WTC11 (cell line): ENCODE data around the gene IGSF11.

Experiments used
- CREM ChIP-seq: sonication (generic); formaldehyde crosslinking; IDR thresholded peaks from 2 replicates; pipeline ENCODE4 v1.8.1; 2022; ENCODE audit warnings: mild to moderate bottlenecking, missing genetic modification reagents, moderate library complexity
- CTCF ChIP-seq: fragments of 200-600 bp; IDR thresholded peaks from 2 replicates; pipeline ENCODE4 v1.8.0; 2022; ENCODE audit warnings: antibody characterized with exemption
- ELF4 ChIP-seq: sonication (generic); formaldehyde crosslinking; IDR thresholded peaks from 2 replicates; pipeline ENCODE4 v1.8.1; 2022; ENCODE audit warnings: low read depth, mild to moderate bottlenecking, moderate library complexity, missing genetic modification reagents
- ESRRA ChIP-seq: sonication (generic); formaldehyde crosslinking; IDR thresholded peaks from 2 replicates; pipeline ENCODE4 v1.8.1; 2022; ENCODE audit warnings: mild to moderate bottlenecking, missing genetic modification reagents, borderline replicate concordance
- FOXP1 ChIP-seq: sonication (generic); formaldehyde crosslinking; IDR thresholded peaks from 2 replicates; pipeline ENCODE4 v1.8.0; 2022; ENCODE audit warnings: missing genetic modification reagents, mild to moderate bottlenecking, moderate library complexity, borderline replicate concordance
- IRF1 ChIP-seq: sonication (generic); formaldehyde crosslinking; IDR thresholded peaks from 2 replicates; pipeline ENCODE4 v1.8.0; 2023; ENCODE audit warnings: missing genetic modification reagents
- SMAD3 ChIP-seq: sonication (generic); formaldehyde crosslinking; IDR thresholded peaks from 2 replicates; pipeline ENCODE4 v1.8.0; 2022; ENCODE audit warnings: missing genetic modification reagents, mild to moderate bottlenecking, borderline replicate concordance
- USF1 ChIP-seq: sonication (generic); formaldehyde crosslinking; IDR thresholded peaks from 2 replicates; pipeline ENCODE4 v1.8.0; 2022; ENCODE audit warnings: mild to moderate bottlenecking, missing genetic modification reagents

GRCh38 chr3:119042162-119042561 lies 7.5 kb upstream of the IGSF11 start:
- no peak for TF ChIP-seq CTCF
- TF ChIP-seq IRF1 (CRISPR knock-in tag), result no peak
- no peak for TF ChIP-seq ELF4 (CRISPR knock-in tag)
- TF ChIP-seq USF1 (CRISPR knock-in tag), result no peak
- no peak for TF ChIP-seq FOXP1 (CRISPR knock-in tag)
- TF ChIP-seq CREM (CRISPR knock-in tag), result no peak
- TF ChIP-seq ESRRA (CRISPR knock-in tag), result no peak
- no peak for TF ChIP-seq SMAD3 (CRISPR knock-in tag)
